GM12878 (cell line): ENCODE results near the gene DYRK1B. TPM values are rescaled to one million over a fixed set of nuclear protein-coding genes. Genes with fewer than 3 reads are reported as not detected.

ENCODE experiments used
- ATF7 ChIP-seq: fragments of 450-650 bp; IDR thresholded peaks from 2 replicates; pipeline ENCODE4 v1.6.1; 2016; ENCODE audit warnings: low read depth, mild to moderate bottlenecking
- BCL3 ChIP-seq: IDR thresholded peaks from 2 replicates; pipeline ENCODE4 v1.6.1; 2011; ENCODE audit warnings: borderline replicate concordance, low read depth, mild to moderate bottlenecking, moderate library complexity, low read length; ENCODE audit not compliant: insufficient read depth, poor library complexity, severe bottlenecking
- CREM ChIP-seq: IDR thresholded peaks from 2 replicates; pipeline ENCODE4 v1.6.1; 2014; ENCODE audit warnings: antibody characterized with exemption, low read depth
- E4F1 ChIP-seq: fragments of 450-650 bp; IDR thresholded peaks from 2 replicates; pipeline ENCODE4 v1.6.1; 2018; ENCODE audit warnings: borderline replicate concordance, mild to moderate bottlenecking; ENCODE audit not compliant: partially characterized antibody
- FOS ChIP-seq: IDR thresholded peaks from 3 replicates; pipeline ENCODE4 v1.6.1; 2011; ENCODE audit warnings: borderline replicate concordance; ENCODE audit not compliant: insufficient read length; ENCODE audit errors: extremely low read depth
- FOXK2 ChIP-seq: fragments of 450-650 bp; IDR thresholded peaks from 2 replicates; pipeline ENCODE4 v1.6.1; 2017; ENCODE audit warnings: mild to moderate bottlenecking, moderate library complexity
- IKZF2 ChIP-seq, 2 experiments: fragments of 450-650 bp; IDR thresholded peaks; 2 replicates each; pipeline ENCODE4 v1.6.1; 2017; ENCODE audit warnings: mild to moderate bottlenecking in 2 of 2, moderate library complexity in 2 of 2
- IRF5 ChIP-seq: fragments of 450-650 bp; IDR thresholded peaks from 2 replicates; pipeline ENCODE4 v1.6.1; 2017; ENCODE audit warnings: borderline replicate concordance
- MEF2A ChIP-seq: IDR thresholded peaks from 2 replicates; pipeline ENCODE4 v1.6.1; 2011; ENCODE audit warnings: low read depth, mild to moderate bottlenecking, low read length, moderate library complexity; ENCODE audit not compliant: insufficient read depth
- MTA3 ChIP-seq: IDR thresholded peaks from 2 replicates; pipeline ENCODE4 v1.6.1; 2012; ENCODE audit warnings: low read length, inconsistent platforms, borderline replicate concordance
- MYC ChIP-seq: IDR thresholded peaks from 2 replicates; pipeline ENCODE4 v1.6.1; 2011; ENCODE audit warnings: mild to moderate bottlenecking, low read length, moderate library complexity, inconsistent platforms; ENCODE audit not compliant: insufficient read depth, insufficient replicate concordance, insufficient read length, severe bottlenecking
- NBN ChIP-seq: fragments of 450-650 bp; IDR thresholded peaks from 2 replicates; pipeline ENCODE4 v1.6.1; 2016
- NFYA ChIP-seq: IDR thresholded peaks from 2 replicates; pipeline ENCODE4 v1.6.1; 2011; ENCODE audit warnings: low read depth, mild to moderate bottlenecking, low read length, improper control_type of control experiment, borderline replicate concordance
- RCOR1 ChIP-seq: conservative IDR thresholded peaks from 2 replicates; pipeline ENCODE4 v1.6.1; 2012; ENCODE audit warnings: low read depth, low read length, improper control_type of control experiment
- SMAD5 ChIP-seq: IDR thresholded peaks from 2 replicates; pipeline ENCODE4 v1.6.1; 2016; ENCODE audit warnings: antibody characterized with exemption, low read depth
- TCF12 ChIP-seq: IDR thresholded peaks from 2 replicates; pipeline ENCODE4 v1.6.1; 2011; ENCODE audit warnings: low read depth, mild to moderate bottlenecking, low read length
- ZNF274 ChIP-seq: IDR thresholded peaks from one replicate; pipeline ENCODE4 v1.8.0; 2011; ENCODE audit not compliant: insufficient read length, insufficient read depth
- ZZZ3 ChIP-seq: IDR thresholded peaks from 2 replicates; pipeline ENCODE4 v1.6.1; 2011; ENCODE audit warnings: low read depth; ENCODE audit not compliant: control insufficient read depth, insufficient read length
- polyA plus RNA-seq, 11 experiments: library from polyadenylated mRNA; depleted of rRNA in 4 of 11; unstranded in 6 of 11; stranded (reverse) in 5 of 11; fragments of >200 nt; fragmentation: Nextera tagmentation in 4 of 11; fragmentation: Illumina TruSeq in 1 of 11; extraction: Ambion mirVana in 4 of 11; extraction: Trizol in 1 of 11; gene quantifications; 1 replicate in 1 of 11; 2 replicates in 10 of 11; pipeline versions ENCODE4 v1.2.1 to v1.2.3, GENCODE V29; 2011 to 2016; ENCODE audit warnings: inconsistent platforms in 2 of 11, missing spikeins in 2 of 11, low read depth in 1 of 11
- total RNA-seq, 4 experiments: library from RNA; depleted of rRNA in 3 of 4; stranded (reverse); fragments of >200 nt in 3 of 4; fragmentation: Illumina TruSeq in 1 of 4; extraction: Trizol in 1 of 4; gene quantifications; 2 replicates each; pipeline versions ENCODE4 v1.2.1 to v1.2.3, GENCODE V29; 2013 to 2021
- TF ChIP-seq, protein P1 (sequence below): fragments of 150-350 bp; IDR thresholded peaks from 2 replicates; pipeline ENCODE4 v1.6.1; 2016; ENCODE audit warnings: low read depth, low read length

The DYRK1B gene
- total and polyA plus RNA-seq, 10 of the 15 experiments (the other 5 are each of a cell fraction or from before 2014, with no cell fraction given), result 0.07 to 10.2 (median 3.4) TPM; not detected in 1

DNA sequence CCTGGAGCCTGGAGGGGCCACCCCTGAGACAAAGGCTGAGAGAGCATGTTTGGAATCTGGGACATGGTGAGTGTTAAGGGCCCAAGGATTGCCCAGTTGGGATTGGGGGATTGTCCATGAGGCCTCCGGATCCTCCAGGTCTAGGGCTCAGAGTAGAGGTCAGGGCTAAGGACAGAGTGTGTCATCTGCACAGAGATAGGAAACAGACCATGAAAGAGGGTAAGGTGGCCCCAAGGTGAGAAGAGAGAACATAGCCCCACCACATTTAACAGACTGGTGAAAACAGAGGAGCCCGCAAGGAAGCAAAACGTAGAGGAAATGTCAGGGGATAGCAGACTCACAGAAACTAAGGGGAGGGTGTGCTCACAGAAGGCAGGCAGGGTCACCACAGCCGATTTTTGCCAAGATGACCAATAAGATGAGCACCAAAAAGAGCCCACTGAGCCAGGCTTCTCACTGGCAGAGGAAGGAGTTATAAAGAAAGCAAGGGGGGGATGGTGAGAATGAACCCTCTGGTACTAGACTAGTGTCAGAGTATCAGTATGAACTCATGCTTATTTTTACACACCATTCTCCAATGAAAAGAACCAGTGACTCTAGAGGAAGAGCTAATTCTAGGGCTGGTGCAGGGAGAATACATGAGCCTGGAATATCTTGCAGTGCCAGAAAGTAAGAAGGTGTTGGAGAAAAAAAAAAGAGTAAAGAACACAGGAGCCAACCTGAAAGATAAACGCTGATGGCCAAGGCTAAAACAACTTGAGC is 17.5 kb downstream of the DYRK1B start (continued):
- TF ChIP-seq IRF5, result no peak
- TF ChIP-seq TCF12, result no peak
- TF ChIP-seq ZNF274, result no peak
- TF ChIP-seq E4F1, result no peak
- TF ChIP-seq ATF7, result peak; percentile 68
- TF ChIP-seq MYC, result no peak
- TF ChIP-seq BCL3, result no peak
- TF ChIP-seq MTA3, result no peak
- no peak for TF ChIP-seq SMAD5
- TF ChIP-seq NBN, result peak; percentile 71; the same call in 1 of the 2 replicates
- no peak for TF ChIP-seq FOXK2
- no peak for TF ChIP-seq NFYA
- no peak for TF ChIP-seq ZZZ3
- peak; percentile 33; the same call in 1 of the 2 replicates for TF ChIP-seq MEF2A
- TF ChIP-seq IKZF2 (IDR thresholded peaks at IDR 0.05), result peak; percentile 53 to 74; a peak in 2 of 4 replicates
- no peak for TF ChIP-seq RCOR1
- TF ChIP-seq, protein P1, sequence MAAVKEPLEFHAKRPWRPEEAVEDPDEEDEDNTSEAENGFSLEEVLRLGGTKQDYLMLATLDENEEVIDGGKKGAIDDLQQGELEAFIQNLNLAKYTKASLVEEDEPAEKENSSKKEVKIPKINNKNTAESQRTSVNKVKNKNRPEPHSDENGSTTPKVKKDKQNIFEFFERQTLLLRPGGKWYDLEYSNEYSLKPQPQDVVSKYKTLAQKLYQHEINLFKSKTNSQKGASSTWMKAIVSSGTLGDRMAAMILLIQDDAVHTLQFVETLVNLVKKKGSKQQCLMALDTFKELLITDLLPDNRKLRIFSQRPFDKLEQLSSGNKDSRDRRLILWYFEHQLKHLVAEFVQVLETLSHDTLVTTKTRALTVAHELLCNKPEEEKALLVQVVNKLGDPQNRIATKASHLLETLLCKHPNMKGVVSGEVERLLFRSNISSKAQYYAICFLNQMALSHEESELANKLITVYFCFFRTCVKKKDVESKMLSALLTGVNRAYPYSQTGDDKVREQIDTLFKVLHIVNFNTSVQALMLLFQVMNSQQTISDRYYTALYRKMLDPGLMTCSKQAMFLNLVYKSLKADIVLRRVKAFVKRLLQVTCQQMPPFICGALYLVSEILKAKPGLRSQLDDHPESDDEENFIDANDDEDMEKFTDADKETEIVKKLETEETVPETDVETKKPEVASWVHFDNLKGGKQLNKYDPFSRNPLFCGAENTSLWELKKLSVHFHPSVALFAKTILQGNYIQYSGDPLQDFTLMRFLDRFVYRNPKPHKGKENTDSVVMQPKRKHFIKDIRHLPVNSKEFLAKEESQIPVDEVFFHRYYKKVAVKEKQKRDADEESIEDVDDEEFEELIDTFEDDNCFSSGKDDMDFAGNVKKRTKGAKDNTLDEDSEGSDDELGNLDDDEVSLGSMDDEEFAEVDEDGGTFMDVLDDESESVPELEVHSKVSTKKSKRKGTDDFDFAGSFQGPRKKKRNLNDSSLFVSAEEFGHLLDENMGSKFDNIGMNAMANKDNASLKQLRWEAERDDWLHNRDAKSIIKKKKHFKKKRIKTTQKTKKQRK, result no peak
- TF ChIP-seq CREM, result no peak
- TF ChIP-seq FOS, result no peak
